ENCODE data around the gene MEGF8.

DNA sequence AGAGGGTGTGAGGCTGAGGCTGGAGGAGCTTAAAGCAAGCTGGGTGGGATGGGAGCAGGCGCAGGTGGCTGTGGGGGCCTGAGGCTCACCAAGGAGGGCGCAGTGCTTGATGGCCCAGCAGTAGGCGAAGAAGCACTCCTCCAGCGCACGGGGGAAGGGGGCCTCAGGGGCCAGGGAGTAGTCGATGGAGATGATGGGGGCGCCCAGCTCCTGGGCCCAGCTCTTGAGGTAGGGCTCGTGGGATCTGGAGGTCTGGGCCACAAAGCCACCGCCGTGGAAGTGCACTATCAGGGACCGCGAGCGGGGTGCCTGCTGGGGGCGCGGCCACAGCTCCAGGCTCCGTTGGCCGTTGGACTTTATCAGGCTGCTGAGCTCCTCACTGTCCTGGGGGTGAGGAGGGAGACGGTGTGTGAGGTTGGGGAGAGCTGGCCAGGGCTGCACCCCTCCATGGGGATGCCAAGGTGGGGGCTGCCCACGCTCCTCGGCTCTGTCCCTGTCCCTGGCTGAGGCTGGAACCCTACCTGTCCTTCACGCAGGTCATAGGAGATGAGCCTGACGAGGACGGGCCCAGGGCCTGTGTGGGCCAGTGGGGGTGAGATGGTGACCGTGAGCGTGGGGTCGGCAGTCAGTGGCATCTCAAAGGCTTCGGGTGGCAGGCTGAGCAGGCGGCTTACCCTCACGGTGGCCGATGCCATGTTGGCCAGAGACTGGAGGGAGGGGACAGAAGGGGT, 81.8 kb downstream of the MEGF8 start:
- no peak for TF ChIP-seq SRF (IDR thresholded peaks at IDR 0.05; ENCODE audit: low read depth, low read length)
- no peak for TF ChIP-seq SMARCE1 (IDR thresholded peaks at IDR 0.05; ENCODE audit: borderline replicate concordance)
- TF ChIP-seq, protein P1, sequence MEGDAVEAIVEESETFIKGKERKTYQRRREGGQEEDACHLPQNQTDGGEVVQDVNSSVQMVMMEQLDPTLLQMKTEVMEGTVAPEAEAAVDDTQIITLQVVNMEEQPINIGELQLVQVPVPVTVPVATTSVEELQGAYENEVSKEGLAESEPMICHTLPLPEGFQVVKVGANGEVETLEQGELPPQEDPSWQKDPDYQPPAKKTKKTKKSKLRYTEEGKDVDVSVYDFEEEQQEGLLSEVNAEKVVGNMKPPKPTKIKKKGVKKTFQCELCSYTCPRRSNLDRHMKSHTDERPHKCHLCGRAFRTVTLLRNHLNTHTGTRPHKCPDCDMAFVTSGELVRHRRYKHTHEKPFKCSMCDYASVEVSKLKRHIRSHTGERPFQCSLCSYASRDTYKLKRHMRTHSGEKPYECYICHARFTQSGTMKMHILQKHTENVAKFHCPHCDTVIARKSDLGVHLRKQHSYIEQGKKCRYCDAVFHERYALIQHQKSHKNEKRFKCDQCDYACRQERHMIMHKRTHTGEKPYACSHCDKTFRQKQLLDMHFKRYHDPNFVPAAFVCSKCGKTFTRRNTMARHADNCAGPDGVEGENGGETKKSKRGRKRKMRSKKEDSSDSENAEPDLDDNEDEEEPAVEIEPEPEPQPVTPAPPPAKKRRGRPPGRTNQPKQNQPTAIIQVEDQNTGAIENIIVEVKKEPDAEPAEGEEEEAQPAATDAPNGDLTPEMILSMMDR (CRISPR knock-in tag; IDR thresholded peaks at IDR 0.05): no peak
